HG02623 (cell line): Measurements from ENCODE around the gene SLC44A3.
"Not testable (repeated sequence)": the region's sequence is repeated elsewhere in the genome, so short reads cannot be mapped to it uniquely, and the experiment has no call there.

Experiments
- ATAC-seq: cut with Tn5 transposase; IDR thresholded peaks from one replicate; pipeline ENCODE4 v1.9.1; 2021; ENCODE audit warnings: moderate library complexity; ENCODE audit not compliant: unreplicated experiment

The SLC44A3 gene

GRCh38 chr1:94832931-94833585, 12.9 kb downstream of the SLC44A3 start:
- no peak for ATAC-seq

GRCh38 chr1:94836891-94837290, 16.7 kb downstream of the SLC44A3 start:
- ATAC-seq = no peak

- ATAC-seq = not testable (repeated sequence)
Observed at GRCh38 chr1:94840381-94840780, 20.2 kb downstream of the SLC44A3 start.

GRCh38 chr1:94840808-94841207, 20.7 kb downstream of the SLC44A3 start:
- no peak for ATAC-seq

- no peak for ATAC-seq
Observed at GRCh38 chr1:94843430-94843829, 23.3 kb downstream of the SLC44A3 start.

GRCh38 chr1:94843846-94844245, 23.7 kb downstream of the SLC44A3 start:
- no peak for ATAC-seq

GRCh38 chr1:94846308-94846707, 26.2 kb downstream of the SLC44A3 start:
- ATAC-seq = no peak

GRCh38 chr1:94851571-94851970, 31.4 kb downstream of the SLC44A3 start:
- no peak for ATAC-seq

GRCh38 chr1:94852788-94853187, 32.6 kb downstream of the SLC44A3 start:
- no peak for ATAC-seq

- peak; percentile 98 for ATAC-seq
Observed at GRCh38 chr1:94854458-94855306, 34.5 kb downstream of the SLC44A3 start.

- no peak for ATAC-seq
Observed at GRCh38 chr1:94855307-94855700, 35.1 kb downstream of the SLC44A3 start.

- ATAC-seq = no peak
Observed at GRCh38 chr1:94856004-94856403, 35.8 kb downstream of the SLC44A3 start.

- ATAC-seq = no peak
Observed at GRCh38 chr1:94856868-94857267, 36.7 kb downstream of the SLC44A3 start.

GRCh38 chr1:94858276-94858675, 38.1 kb downstream of the SLC44A3 start:
- no peak for ATAC-seq

- ATAC-seq = no peak
Observed at GRCh38 chr1:94859174-94859573, 39.0 kb downstream of the SLC44A3 start.

GRCh38 chr1:94862718-94863117, 42.6 kb downstream of the SLC44A3 start:
- no peak for ATAC-seq

GRCh38 chr1:94863297-94863911, 43.2 kb downstream of the SLC44A3 start:
- ATAC-seq = no peak

GRCh38 chr1:94863919-94864318, 43.8 kb downstream of the SLC44A3 start:
- ATAC-seq = no peak

- no peak for ATAC-seq
Observed at GRCh38 chr1:94864821-94865220, 44.7 kb downstream of the SLC44A3 start.

- ATAC-seq = no peak
Observed at GRCh38 chr1:94865360-94865759, 45.2 kb downstream of the SLC44A3 start.

GRCh38 chr1:94866164-94866807, 46.1 kb downstream of the SLC44A3 start:
- ATAC-seq = no peak
